Mucosa of rectum (tissue), 2 donors: ENCODE results near the gene EVI5L.
A peak's percentile ranks its signal among the peaks of the same experiment; 100 is the strongest.

ENCODE experiments used
- H3K27ac ChIP-seq, 2 donors: one replicate each; pipeline ENCODE4 v1.7.0; 2013; ENCODE audit warnings: inconsistent platforms in 2 of 2, low read depth in 2 of 2, low read length in 2 of 2
- H3K27me3 ChIP-seq, 2 donors: one replicate each; pipeline ENCODE4 v1.7.0; 2013; ENCODE audit warnings: low read length in 2 of 2; ENCODE audit not compliant: control insufficient read depth in 2 of 2, insufficient read depth in 2 of 2
- H3K36me3 ChIP-seq, 2 donors: one replicate each; pipeline ENCODE4 v1.7.0; 2013; ENCODE audit warnings: low read length in 2 of 2; ENCODE audit not compliant: control insufficient read depth in 2 of 2, insufficient read depth in 2 of 2
- H3K4me1 ChIP-seq, 2 donors: one replicate each; pipeline ENCODE4 v1.7.0; 2013; ENCODE audit warnings: low read length in 2 of 2, mild to moderate bottlenecking in 1 of 2; ENCODE audit not compliant: control insufficient read depth in 2 of 2, insufficient read depth in 2 of 2
- H3K4me3 ChIP-seq, 2 donors: one replicate each; pipeline ENCODE4 v1.7.0; 2013; ENCODE audit warnings: low read length in 2 of 2
- H3K9ac ChIP-seq, 2 donors: one replicate each; pipeline ENCODE4 v1.7.0; 2013; ENCODE audit warnings: low read length in 2 of 2, low read depth in 1 of 2, mild to moderate bottlenecking in 1 of 2
- H3K9me3 ChIP-seq, 2 donors: one replicate each; pipeline ENCODE4 v1.7.0; 2013; ENCODE audit warnings: low read length in 2 of 2; ENCODE audit not compliant: control insufficient read depth in 2 of 2
- donor health status: healthy.
- donor health status: Normal muscosa, but diverticular disease.

EVI5L gene

DNA sequence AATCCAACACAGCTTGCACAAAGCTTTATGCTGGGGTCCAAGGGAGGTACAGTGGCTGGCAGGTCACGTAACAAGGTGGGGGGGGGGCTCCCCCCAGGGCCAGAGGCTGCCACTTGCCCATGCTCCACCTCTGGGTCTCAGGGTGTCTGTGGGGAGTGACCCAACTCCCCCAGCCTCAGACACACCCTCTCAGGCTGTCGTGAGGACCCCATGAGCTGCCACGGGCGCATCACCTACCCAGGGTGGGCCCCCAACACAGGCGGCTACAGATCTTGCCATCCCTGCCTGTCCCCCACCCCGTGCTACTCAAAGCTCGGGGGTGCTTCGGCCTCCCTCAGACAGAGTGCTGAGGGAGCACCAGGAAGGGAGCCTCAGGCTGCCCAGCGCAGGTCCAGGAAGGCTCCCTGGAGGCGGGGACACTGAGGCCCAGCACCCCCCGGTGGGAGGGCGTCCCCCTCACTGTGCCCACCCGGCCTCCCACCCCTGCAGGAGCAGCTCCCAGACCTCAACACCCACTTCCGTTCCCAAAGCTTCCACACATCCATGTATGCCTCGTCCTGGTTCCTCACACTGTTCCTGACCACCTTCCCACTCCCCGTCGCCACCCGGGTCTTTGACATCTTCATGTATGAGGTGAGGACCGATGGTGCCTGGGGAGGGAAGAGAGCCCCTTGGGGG lies 21.1 kb downstream of the EVI5L start:
- H3K27ac ChIP-seq = no peak overlapping the region

DNA sequence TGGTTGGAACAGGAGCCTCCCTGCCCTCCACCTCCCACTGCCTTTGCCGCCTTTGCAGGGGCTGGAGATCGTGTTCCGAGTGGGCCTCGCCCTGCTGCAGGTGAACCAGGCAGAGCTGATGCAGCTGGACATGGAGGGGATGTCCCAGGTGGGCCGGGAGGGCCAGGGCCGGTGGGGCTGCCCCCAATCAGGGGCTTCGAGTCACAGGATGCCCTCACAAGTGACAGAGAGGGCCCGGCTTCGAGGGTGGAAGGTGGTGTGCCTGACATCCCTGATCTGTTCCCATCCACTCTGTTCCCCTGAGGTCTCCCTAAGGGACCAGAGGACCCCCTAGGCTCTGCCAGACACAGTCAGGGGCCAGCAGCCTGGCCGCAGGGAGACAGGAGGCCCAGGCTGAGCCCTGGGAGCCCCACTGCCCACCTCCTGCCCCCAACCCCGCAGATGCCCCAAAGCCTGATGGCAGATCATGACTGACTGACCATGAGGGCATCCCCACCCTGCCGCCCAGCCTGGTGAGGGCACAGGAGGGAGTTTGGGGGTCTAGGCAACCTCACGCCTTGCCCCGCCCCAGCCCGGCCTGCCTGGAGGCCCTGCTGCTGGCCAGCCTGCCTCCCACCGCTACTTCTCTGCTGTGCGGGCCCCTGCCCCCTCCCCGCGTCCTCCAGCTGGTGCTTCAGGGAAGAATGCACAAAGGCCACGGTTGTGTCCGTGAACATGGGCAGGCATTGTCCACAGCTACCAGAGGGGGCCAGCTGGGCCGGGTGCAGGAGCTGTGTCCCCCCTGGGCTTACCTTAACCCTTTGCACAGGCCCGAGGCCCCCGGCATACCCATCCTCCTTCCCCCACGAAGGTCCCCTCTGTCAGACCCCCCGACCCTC lies 21.8 kb downstream of the EVI5L start:
- Histone ChIP-seq H3K9ac (no peak overlapping the region), H3K27me3 (no peaks in the 10 kb centered on the region), H3K36me3 (no peaks in the 10 kb centered on the region), H3K4me3 (no peak overlapping the region), H3K9me3 (no peaks in the 10 kb centered on the region), H3K27ac (no peak overlapping the region), H3K4me1 (peaks cover 6 to 11% of the 10 kb centered on the region in 2 donors)

More for the DNA sequence above, 21.1 kb downstream of the EVI5L start:
- Histone ChIP-seq H3K27me3 (no peaks in the 10 kb centered on the region), H3K36me3 (no peaks in the 10 kb centered on the region), H3K9me3 (no peaks in the 10 kb centered on the region), H3K4me3 (no peak overlapping the region), H3K9ac (no peak overlapping the region), H3K4me1 (peaks cover 6 to 11% of the 10 kb centered on the region in 2 donors)

DNA sequence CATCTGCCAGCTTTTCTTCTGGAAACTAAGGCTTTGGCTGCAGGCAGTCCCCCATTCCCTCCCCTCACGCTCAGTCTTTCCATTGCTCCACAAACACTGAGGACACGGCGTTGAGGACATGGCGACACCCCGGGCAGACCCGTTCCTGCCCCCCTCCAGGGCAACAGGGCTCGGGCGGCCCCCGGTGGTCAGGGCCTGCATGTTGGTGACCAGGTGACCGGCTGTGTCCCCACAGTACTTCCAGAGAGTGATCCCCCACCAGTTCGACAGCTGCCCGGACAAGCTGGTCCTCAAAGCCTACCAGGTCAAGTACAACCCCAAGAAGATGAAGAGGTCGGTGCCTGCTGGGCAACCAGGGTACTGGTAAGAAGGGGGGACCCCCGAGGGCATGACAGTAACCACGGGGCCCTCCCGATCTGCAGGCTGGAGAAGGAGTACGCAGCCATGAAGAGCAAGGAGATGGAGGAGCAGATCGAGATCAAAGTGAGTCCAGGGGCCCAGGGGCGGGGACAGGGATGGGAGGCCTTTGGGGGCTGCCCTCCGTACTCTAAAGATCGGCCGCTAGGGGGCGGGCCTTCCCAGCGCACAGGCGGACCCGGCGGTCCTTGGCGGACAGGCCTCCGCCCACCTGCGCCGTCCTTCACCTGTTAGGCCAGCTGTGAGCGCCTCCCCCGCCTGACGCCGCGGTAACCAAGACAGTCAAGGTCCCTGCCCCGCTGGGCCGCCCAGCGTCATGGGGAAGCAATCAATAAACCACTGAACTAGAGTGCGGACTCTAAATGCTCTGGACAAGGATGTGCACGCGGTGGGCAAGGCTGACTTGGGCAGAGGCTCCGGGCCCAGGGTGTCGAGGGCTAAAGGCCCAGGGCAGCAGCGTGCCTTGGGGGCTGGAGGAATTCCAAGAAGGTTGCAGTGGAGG lies 23.1 kb downstream of the EVI5L start:
- H3K36me3 ChIP-seq = no peaks in the 10 kb centered on the region
- H3K27me3 ChIP-seq = peaks cover 0 to 2% of the 10 kb centered on the region in 2 donors
- peak overlapping the region in 1 of 2 donors; percentile 31 for H3K9ac ChIP-seq
- peak overlapping the region; percentile 34 to 58 for H3K27ac ChIP-seq
- H3K9me3 ChIP-seq = no peaks in the 10 kb centered on the region
- peaks cover 6 to 11% of the 10 kb centered on the region in 2 donors for H3K4me1 ChIP-seq
- H3K4me3 ChIP-seq = no peak overlapping the region

DNA sequence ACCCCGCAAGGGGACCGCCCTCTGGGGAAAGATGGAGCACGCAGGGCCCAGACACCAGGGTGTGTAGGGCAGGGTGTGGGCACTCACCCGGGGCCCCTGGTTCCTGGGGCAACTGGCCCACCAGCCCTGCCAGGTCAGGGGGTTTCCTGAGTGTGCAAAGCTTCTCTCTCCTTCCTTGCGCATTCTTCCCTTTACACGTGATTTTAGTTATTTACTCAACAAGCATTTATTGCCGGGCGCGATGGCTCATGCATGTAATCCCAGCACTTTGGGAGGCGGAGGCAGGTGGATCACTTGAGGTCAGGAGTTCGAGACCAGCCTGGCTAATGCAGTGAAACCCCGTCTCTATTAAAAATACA lies 23.7 kb downstream of the EVI5L start:
- H3K27ac ChIP-seq = peak overlapping the region; percentile 34 to 58
- H3K27me3 ChIP-seq = peaks cover 0 to 2% of the 10 kb centered on the region in 2 donors
- H3K9me3 ChIP-seq = no peaks in the 10 kb centered on the region
- H3K9ac ChIP-seq = peak overlapping the region in 1 of 2 donors; percentile 31
- H3K4me3 ChIP-seq = no peak overlapping the region
- H3K4me1 ChIP-seq = peaks cover 6 to 11% of the 10 kb centered on the region in 2 donors
- no peaks in the 10 kb centered on the region for H3K36me3 ChIP-seq

DNA sequence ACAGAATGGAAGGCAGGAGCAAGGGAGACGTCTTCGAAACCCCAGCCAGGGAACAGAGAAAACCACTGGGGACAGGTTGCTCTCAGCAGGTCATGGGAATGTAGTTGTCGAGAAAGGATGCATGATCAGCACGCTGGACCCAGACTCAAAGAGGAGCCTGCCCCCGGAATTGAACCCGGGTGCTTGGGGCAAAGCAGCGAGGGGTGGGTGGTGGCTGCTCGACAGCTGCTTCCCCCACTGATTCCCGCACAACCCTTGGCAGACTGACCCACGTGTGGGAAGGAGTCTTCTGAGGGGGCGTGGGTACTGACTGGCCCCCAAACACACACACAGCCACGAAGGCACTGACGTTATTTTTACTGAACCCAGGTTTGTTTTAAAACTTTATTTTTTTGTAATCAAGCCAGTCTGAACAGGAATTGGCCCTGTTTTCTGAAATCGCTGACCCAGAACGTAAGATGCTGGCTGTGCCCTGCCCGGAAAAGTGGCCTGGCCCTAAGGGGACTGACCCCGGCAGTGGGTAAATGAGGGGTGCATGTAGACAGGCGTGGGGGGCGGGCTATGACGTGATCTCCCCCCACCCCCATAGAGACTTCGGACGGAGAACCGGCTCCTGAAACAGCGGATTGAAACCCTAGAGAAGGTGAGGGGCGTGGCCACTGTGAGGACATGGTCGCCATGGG lies 25.5 kb downstream of the EVI5L start:
- Histone ChIP-seq H3K9me3 (no peaks in the 10 kb centered on the region), H3K36me3 (no peaks in the 10 kb centered on the region), H3K4me3 (no peak overlapping the region), H3K27ac (no peak overlapping the region), H3K4me1 (peaks cover 6 to 8% of the 10 kb centered on the region in 2 donors), H3K9ac (no peak overlapping the region), H3K27me3 (peaks cover 0 to 2% of the 10 kb centered on the region in 2 donors)

DNA sequence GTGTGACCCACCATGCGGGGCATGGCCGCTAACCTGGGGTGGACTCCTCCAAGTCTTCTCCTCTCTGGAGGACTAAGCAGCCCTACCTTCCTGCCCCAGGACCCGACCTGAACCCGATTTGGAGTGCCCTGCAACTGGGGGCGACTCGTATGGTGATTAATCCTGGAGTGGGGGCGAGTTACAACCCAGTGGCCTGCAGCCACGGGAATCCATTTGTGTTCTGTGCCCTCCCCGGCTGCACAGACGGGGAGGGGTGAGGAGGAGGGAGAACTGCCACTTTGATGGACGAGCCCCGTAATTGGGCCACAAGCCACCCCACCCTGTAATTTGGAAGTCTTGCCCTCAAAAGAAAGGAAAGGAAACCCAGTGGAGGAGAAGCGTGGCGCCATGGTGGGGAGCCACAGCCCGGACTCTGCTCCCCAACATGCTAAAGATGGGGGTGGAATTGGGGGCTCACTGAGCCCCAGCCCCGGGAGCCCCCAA lies 26.1 kb downstream of the EVI5L start:
- Histone ChIP-seq H3K9me3 (no peaks in the 10 kb centered on the region), H3K4me1 (peaks cover 6 to 8% of the 10 kb centered on the region in 2 donors), H3K9ac (no peak overlapping the region), H3K27me3 (peaks cover 4 to 8% of the 10 kb centered on the region in 2 donors), H3K27ac (no peak overlapping the region), H3K36me3 (no peaks in the 10 kb centered on the region), H3K4me3 (no peak overlapping the region)

DNA sequence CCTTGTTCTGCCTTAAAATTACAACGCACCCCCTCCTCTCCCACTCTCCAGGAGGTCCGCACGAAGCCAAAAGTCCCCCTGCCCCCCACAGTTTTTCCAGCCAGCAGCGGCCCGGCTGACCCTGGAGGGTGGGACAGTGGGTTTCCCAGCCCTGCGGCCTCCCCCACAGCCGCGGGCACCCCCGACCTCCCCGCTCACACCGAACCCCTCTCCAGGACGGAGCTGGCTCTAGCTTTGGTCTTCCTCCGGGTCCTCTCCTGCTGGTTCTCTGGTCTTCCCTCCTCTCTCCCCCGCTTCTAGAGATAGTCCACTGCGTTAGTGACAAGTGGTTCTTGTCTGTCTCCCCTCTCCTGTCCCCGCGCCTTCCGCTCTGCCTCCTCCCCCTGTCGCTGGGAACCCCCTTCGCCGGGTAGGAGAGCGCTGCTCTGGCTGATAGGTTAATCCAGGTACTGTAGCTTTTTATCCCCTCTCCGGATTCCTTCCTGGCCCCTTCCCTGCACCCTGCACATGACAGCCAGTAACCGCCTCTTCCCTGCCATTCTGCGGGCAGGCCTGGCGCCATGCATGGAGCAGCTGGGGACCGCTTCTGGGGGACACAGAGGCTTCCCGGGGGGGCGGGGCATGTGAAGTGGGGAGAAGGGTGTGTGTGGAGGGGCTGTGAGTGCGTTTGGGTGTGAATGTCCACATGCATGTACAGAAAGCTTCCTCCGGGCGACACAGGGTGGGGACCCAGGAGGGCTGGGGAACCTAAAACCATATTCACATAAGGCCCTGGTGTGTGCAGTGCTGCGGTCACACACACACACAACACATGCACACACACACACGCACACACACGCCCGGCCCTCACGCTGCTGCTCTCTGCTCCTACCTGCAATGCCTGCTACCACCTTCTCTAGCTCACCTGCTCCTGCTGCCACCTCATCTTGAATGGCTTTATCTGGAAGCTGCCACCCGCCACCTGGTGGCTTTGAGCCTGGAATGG lies 27.0 kb downstream of the EVI5L start:
- Histone ChIP-seq H3K36me3 (no peaks in the 10 kb centered on the region), H3K9me3 (no peaks in the 10 kb centered on the region), H3K27ac (no peak overlapping the region), H3K4me3 (no peak overlapping the region), H3K27me3 (peaks cover 7 to 13% of the 10 kb centered on the region in 2 donors), H3K4me1 (peaks cover 10% of the 10 kb centered on the region in 2 donors), H3K9ac (no peak overlapping the region)

DNA sequence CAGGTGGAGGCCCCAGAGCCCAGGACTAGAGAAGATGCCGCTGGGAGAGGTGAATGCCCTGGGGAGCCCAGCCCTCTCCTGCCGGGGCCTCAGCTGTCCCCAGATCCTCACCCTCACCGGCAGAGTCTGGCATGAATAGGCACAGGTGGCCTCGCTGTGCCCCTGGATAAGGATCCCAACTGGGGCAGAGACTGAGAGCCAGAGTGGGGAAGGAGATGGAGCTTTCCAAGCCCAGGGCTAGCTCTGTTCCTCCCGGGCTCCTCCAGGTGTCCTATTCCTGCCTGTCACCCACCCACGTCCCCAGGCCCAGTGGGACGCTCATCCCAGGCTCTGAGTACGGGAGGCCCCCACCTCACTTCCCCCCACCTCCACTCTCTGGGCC lies 27.7 kb downstream of the EVI5L start:
- peaks cover 13% of the 10 kb centered on the region in 2 donors for H3K4me1 ChIP-seq
- H3K27ac ChIP-seq = no peak overlapping the region
- no peaks in the 10 kb centered on the region for H3K9me3 ChIP-seq
- no peak overlapping the region for H3K9ac ChIP-seq
- peaks cover 7 to 16% of the 10 kb centered on the region in 2 donors for H3K27me3 ChIP-seq
- H3K4me3 ChIP-seq = no peak overlapping the region
- no peaks in the 10 kb centered on the region for H3K36me3 ChIP-seq
